ENCODE measurements around the gene UBE2E2. TPM values are rescaled to one million over a fixed set of nuclear protein-coding genes. Genes with fewer than 3 reads are reported as not detected.

Gene UBE2E2
- total and polyA plus RNA-seq, 9 donors: 25.5 to 84.9 (median 38.5) TPM

GRCh38 chr3:23283625-23284024, 80.5 kb downstream of the UBE2E2 start:
- no peaks in the 10 kb centered on the region for H3K36me3 ChIP-seq
- 90 to 93% (median 92%) methylated on average over 5 of the region's 5 CpGs for WGBS, 3 donors
- intact Hi-C loops (cut with DNase I): no loop called here
- no peaks in the 10 kb centered on the region for H3K9me3 ChIP-seq
- no peak for DNase-seq
- H3K4me3 ChIP-seq: no peak overlapping the region
- H3K27ac ChIP-seq: no peak overlapping the region
- TF ChIP-seq CTCF (IDR thresholded peaks at IDR 0.05) (no peak), EP300 (IDR thresholded peaks at IDR 0.05) (no peak), POLR2A (IDR thresholded peaks at IDR 0.05) (no peak)
- H3K4me1 ChIP-seq (ENCODE audit: insufficient read depth): peaks cover 2% of the 10 kb centered on the region
- H3K27me3 ChIP-seq: no peaks in the 10 kb centered on the region

- intact Hi-C loops (cut with DNase I): no loop called here
- Histone ChIP-seq H3K27ac (no peak overlapping the region), H3K27me3 (no peaks in the 10 kb centered on the region), H3K4me1 (ENCODE audit: insufficient read depth) (no peaks in the 10 kb centered on the region), H3K9me3 (no peaks in the 10 kb centered on the region), H3K4me3 (no peak overlapping the region), H3K36me3 (no peaks in the 10 kb centered on the region)
- TF ChIP-seq EP300 (IDR thresholded peaks at IDR 0.05) (no peak), POLR2A (IDR thresholded peaks at IDR 0.05) (no peak), CTCF (IDR thresholded peaks at IDR 0.05) (no peak)
- DNase-seq: no peak
- WGBS, 3 donors: 9 to 18% (median 16%) methylated on average over 1 of the region's 1 CpG
These were observed 85.2 kb downstream of the UBE2E2 start for GRCh38 chr3:23288286-23288685.

- Histone ChIP-seq H3K9me3 (no peaks in the 10 kb centered on the region), H3K36me3 (no peaks in the 10 kb centered on the region), H3K4me1 (ENCODE audit: insufficient read depth) (no peaks in the 10 kb centered on the region), H3K4me3 (no peak overlapping the region), H3K27me3 (no peaks in the 10 kb centered on the region), H3K27ac (no peak overlapping the region)
- TF ChIP-seq EP300 (IDR thresholded peaks at IDR 0.05) (no peak), CTCF (IDR thresholded peaks at IDR 0.05) (no peak), POLR2A (IDR thresholded peaks at IDR 0.05) (no peak)
- 23 to 48% (median 26%) methylated on average over 2 of the region's 2 CpGs for WGBS, 3 donors
- no peak for DNase-seq
- intact Hi-C loops (cut with DNase I): no loop called here
These were observed 85.6 kb downstream of the UBE2E2 start for GRCh38 chr3:23288715-23289114.

- no peak for TF ChIP-seq CTCF (IDR thresholded peaks at IDR 0.05)
- TF ChIP-seq POLR2A (IDR thresholded peaks at IDR 0.05): no peak
- no peak for TF ChIP-seq EP300 (IDR thresholded peaks at IDR 0.05)
- no peaks in the 10 kb centered on the region for H3K9me3 ChIP-seq
- no peak overlapping the region for H3K27ac ChIP-seq
- no peaks in the 10 kb centered on the region for H3K36me3 ChIP-seq
- H3K4me3 ChIP-seq: no peak overlapping the region
- no peak for DNase-seq
- 94 to 100% (median 97%) methylated on average over 1 of the region's 1 CpG for WGBS, 3 donors
- intact Hi-C loops (cut with DNase I): no loop called here
- H3K27me3 ChIP-seq: no peaks in the 10 kb centered on the region
- no peaks in the 10 kb centered on the region for H3K4me1 ChIP-seq (ENCODE audit: insufficient read depth)
These were observed 89.3 kb downstream of the UBE2E2 start for GRCh38 chr3:23292432-23292831.

Data from ovary (tissue), 9 donors.